GM19025 (cell line): ENCODE measurements around the gene STK11.
"Not testable (repeated sequence)": the region's sequence is repeated elsewhere in the genome, so short reads cannot be mapped to it uniquely, and the experiment has no call there.

Experiments used
- ATAC-seq: cut with Tn5 transposase; IDR thresholded peaks from one replicate; pipeline ENCODE4 v1.9.1; 2021; ENCODE audit warnings: mild to moderate bottlenecking, low read depth, moderate library complexity; ENCODE audit not compliant: unreplicated experiment

The STK11 gene

GRCh38 chr19:1235625-1236538 is 30.3 kb downstream of the STK11 start:
- no peak for ATAC-seq

GRCh38 chr19:1236576-1236975 is 31.0 kb downstream of the STK11 start:
- no peak for ATAC-seq

- no peak for ATAC-seq
Observed at GRCh38 chr19:1237027-1237659, 31.6 kb downstream of the STK11 start.

GRCh38 chr19:1237754-1238368 is 32.3 kb downstream of the STK11 start, which contains the start of gene CBARP:
Gene CBARP (minus strand): TSS chr19:1238005. CDS start chr19:1236100, 1,905 bp downstream.
- ATAC-seq: no peak

- ATAC-seq: no peak
Observed at GRCh38 chr19:1238369-1239303, 33.1 kb downstream of the STK11 start.

GRCh38 chr19:1239420-1239795 is 33.8 kb downstream of the STK11 start:
- no peak for ATAC-seq

- ATAC-seq: peak; percentile 35
Observed at GRCh38 chr19:1239796-1240737, 34.5 kb downstream of the STK11 start.

GRCh38 chr19:1240925-1241324 is 35.3 kb downstream of the STK11 start:
- ATAC-seq: no peak

GRCh38 chr19:1241417-1242095 is 36.0 kb downstream of the STK11 start, which contains the start of gene ATP5F1D:
Gene ATP5F1D (plus strand): TSS chr19:1241751. CDS start chr19:1241851, 100 bp downstream.
- peak; percentile 48 for ATAC-seq

- ATAC-seq: no peak
Observed at GRCh38 chr19:1243768-1244692, 38.5 kb downstream of the STK11 start.

GRCh38 chr19:1244693-1245451 is 39.3 kb downstream of the STK11 start:
- no peak for ATAC-seq

- ATAC-seq: no peak
Observed at GRCh38 chr19:1245494-1246264, 40.1 kb downstream of the STK11 start.

GRCh38 chr19:1246265-1247087 is 40.9 kb downstream of the STK11 start:
- ATAC-seq: not testable (repeated sequence)

- ATAC-seq: no peak
Observed at GRCh38 chr19:1247748-1248138, 42.2 kb downstream of the STK11 start.

- peak; percentile 12 for ATAC-seq
Observed at GRCh38 chr19:1248139-1248785, 42.7 kb downstream of the STK11 start, which contains the start of gene MIDN. Gene MIDN (plus strand): TSS chr19:1248583. CDS start chr19:1250297, 1,714 bp downstream.
